ENCODE measurements around the gene BMP6. TPM values are rescaled to one million over a fixed set of nuclear protein-coding genes. Genes with fewer than 3 reads are reported as not detected.
A peak's percentile ranks its signal among the peaks of the same experiment; 100 is the strongest.

Gene BMP6
- total RNA-seq, 1 experiment from 2014 or later, result 1.9 TPM

GRCh38 chr6:7914991-7915789 lies 189.3 kb downstream of the BMP6 start:
- BruUV-seq (replicated peaks), result no TSS peak
- DNase-seq (ENCODE audit: low spot score), result peak; percentile 40
- Histone ChIP-seq H3K36me3 (ENCODE audit: insufficient read depth, low read length, poor library complexity, severe bottlenecking) (no peaks in the 10 kb centered on the region), H3K27me3 (replicated peaks; ENCODE audit: insufficient read depth, low read depth, low read length, poor library complexity) (peaks cover 14% of the 10 kb centered on the region), H3K9me3 (ENCODE audit: low read depth, low read length, poor library complexity, severe bottlenecking) (no peaks in the 10 kb centered on the region), H3K4me3 (ENCODE audit: low read depth, low read length, poor library complexity, severe bottlenecking) (no peak overlapping the region), H3K4me1 (ENCODE audit: insufficient read depth, low read length, poor library complexity, severe bottlenecking) (no peaks in the 10 kb centered on the region), H3K27ac (ENCODE audit: low read depth, low read length, poor library complexity, severe bottlenecking) (no peak overlapping the region)
- TF ChIP-seq EZH2 (IDR thresholded peaks at IDR 0.05; ENCODE audit: borderline replicate concordance, low read depth, low read length, poor library complexity, severe bottlenecking), result no peak
- TF ChIP-seq CTCF (conservative IDR thresholded peaks at IDR 0.05; ENCODE audit: low read depth, low read length), result no peak
- ChIA-PET CTCF (no interaction called here), POLR2A (ENCODE audit: low non-redundant PET) (no interaction called here)
- intact Hi-C loops (cut with micrococcal nuclease; ENCODE audit: unreplicated experiment), result no loop called here

DNA sequence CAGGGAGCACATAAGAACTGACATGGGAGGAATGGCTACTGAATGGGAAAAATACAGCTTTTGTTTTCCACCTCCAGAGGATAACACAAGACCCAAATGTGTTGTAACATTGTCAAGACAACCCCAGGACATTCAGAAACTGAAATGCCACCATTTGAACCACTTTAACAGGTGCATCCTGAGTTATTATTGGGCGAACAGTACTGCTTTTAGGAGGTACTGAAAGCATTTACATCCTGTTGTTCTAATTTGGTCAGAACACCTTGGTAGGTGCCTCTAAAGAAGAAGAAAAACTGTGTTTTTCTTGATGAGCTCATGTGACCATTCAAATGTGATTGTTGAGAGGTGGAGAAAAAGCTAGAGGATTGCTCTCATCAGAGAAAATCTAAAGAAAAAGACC lies 191.1 kb downstream of the BMP6 start:
- no peak for DNase-seq (ENCODE audit: low spot score)
- BruUV-seq (replicated peaks), result no TSS peak
- no peak overlapping the region for H3K27ac ChIP-seq (ENCODE audit: low read depth, low read length, poor library complexity, severe bottlenecking)
- no peaks in the 10 kb centered on the region for H3K4me1 ChIP-seq (ENCODE audit: insufficient read depth, low read length, poor library complexity, severe bottlenecking)
- H3K36me3 ChIP-seq (ENCODE audit: insufficient read depth, low read length, poor library complexity, severe bottlenecking), result no peaks in the 10 kb centered on the region
- H3K9me3 ChIP-seq (ENCODE audit: low read depth, low read length, poor library complexity, severe bottlenecking), result no peaks in the 10 kb centered on the region
- TF ChIP-seq CTCF (conservative IDR thresholded peaks at IDR 0.05; ENCODE audit: low read depth, low read length), result no peak
- POLR2A ChIA-PET (ENCODE audit: low non-redundant PET), result no interaction called here
- intact Hi-C loops (cut with micrococcal nuclease; ENCODE audit: unreplicated experiment), result no loop called here
- CTCF ChIA-PET, result no interaction called here
- H3K4me3 ChIP-seq (ENCODE audit: low read depth, low read length, poor library complexity, severe bottlenecking), result no peak overlapping the region
- H3K27me3 ChIP-seq (replicated peaks; ENCODE audit: insufficient read depth, low read depth, low read length, poor library complexity), result peaks cover 12% of the 10 kb centered on the region

- H3K4me3 ChIP-seq (ENCODE audit: low read depth, low read length, poor library complexity, severe bottlenecking), result no peak overlapping the region
- peaks cover 9% of the 10 kb centered on the region for H3K27me3 ChIP-seq (replicated peaks; ENCODE audit: insufficient read depth, low read depth, low read length, poor library complexity)
- no peaks in the 10 kb centered on the region for H3K36me3 ChIP-seq (ENCODE audit: insufficient read depth, low read length, poor library complexity, severe bottlenecking)
- H3K4me1 ChIP-seq (ENCODE audit: insufficient read depth, low read length, poor library complexity, severe bottlenecking), result no peaks in the 10 kb centered on the region
- no TSS peak for BruUV-seq (replicated peaks)
- POLR2A ChIA-PET (ENCODE audit: low non-redundant PET), result no interaction called here
- TF ChIP-seq EZH2 (IDR thresholded peaks at IDR 0.05; ENCODE audit: borderline replicate concordance, low read depth, low read length, poor library complexity, severe bottlenecking), result no peak
- no peak for TF ChIP-seq CTCF (conservative IDR thresholded peaks at IDR 0.05; ENCODE audit: low read depth, low read length)
- no peak for DNase-seq (ENCODE audit: low spot score)
- intact Hi-C loops (cut with micrococcal nuclease; ENCODE audit: unreplicated experiment), result no loop called here
- no peaks in the 10 kb centered on the region for H3K9me3 ChIP-seq (ENCODE audit: low read depth, low read length, poor library complexity, severe bottlenecking)
- CTCF ChIA-PET, result no interaction called here
- H3K27ac ChIP-seq (ENCODE audit: low read depth, low read length, poor library complexity, severe bottlenecking), result no peak overlapping the region
Measured at GRCh38 chr6:7917729-7918128, 191.8 kb downstream of the BMP6 start.
